Measurements from ENCODE around the gene RAD9A.
A peak's percentile ranks its signal among the peaks of the same experiment; 100 is the strongest.

The RAD9A gene

DNA sequence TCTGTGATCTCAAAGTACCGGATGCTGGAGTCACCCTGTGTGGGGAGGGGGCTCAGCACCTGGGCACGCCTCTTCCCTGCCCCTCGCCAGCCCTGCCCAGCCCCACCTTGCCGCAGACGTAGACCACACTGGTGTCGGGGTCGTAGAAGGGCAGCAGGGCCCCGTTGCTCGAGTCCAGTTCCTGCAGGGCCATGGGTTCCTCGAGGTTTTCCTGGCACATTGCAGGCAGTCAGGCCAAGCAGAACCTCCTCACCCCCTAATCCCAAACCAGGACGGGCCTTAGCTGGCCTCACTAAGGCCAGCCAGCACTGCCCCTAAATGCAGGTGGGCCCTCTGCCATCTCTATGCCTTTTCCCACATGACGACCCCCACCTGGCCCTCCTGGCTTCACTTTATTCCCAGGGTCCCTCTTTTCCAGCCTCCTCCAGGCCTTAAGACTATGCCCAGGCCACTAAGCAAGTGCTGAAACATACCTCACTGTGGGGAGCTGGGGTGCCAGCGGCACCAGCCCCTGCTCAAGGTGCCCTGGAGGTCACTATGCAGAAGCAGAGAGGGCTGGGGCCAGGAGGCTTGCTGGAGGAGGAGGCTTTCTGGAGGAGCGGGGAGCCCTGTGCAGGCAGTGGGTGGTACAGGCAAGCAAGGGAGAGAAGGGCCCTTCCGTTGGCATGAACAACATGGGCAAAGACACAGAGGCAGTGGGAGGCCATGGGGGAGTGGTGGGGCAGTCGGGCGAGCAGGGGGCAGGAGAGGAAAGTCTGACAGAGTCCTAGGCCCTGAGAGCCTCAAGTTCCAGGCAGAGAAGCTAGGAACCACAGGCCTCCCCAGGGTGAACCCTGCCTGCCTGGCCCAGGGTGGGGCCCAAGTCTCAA lies 48.7 kb downstream of the RAD9A start:
- no peak overlapping the region for H3K4me3 ChIP-seq (replicated peaks; ENCODE audit: low read depth, low read length)

DNA sequence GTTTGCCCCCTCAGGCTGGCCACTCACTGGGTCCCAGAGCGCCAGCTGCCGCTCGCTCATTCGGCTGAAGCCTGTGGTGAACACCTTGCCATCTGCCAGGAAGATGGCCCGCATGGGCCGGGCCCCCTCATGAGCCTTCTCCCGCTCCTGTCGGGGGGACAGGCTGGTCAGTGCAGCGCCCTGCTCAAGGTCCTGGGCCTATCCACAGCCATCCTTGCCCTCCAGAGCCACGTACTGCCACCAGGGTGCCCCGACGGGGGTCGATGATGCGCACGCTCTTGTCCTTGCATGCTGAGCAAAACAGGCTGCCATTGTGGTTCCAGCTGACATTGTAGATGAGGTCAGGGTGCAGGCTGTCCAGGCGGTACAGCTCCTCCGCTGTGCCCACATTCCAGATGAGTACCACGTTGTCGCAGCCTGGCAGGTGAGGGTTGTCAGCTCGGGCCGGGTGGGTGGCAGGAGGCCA lies 49.3 kb downstream of the RAD9A start:
- no peak overlapping the region for H3K4me3 ChIP-seq (replicated peaks; ENCODE audit: low read depth, low read length)
- DNase-seq (ENCODE audit: low read depth): no peak
- TF ChIP-seq, protein P1, sequence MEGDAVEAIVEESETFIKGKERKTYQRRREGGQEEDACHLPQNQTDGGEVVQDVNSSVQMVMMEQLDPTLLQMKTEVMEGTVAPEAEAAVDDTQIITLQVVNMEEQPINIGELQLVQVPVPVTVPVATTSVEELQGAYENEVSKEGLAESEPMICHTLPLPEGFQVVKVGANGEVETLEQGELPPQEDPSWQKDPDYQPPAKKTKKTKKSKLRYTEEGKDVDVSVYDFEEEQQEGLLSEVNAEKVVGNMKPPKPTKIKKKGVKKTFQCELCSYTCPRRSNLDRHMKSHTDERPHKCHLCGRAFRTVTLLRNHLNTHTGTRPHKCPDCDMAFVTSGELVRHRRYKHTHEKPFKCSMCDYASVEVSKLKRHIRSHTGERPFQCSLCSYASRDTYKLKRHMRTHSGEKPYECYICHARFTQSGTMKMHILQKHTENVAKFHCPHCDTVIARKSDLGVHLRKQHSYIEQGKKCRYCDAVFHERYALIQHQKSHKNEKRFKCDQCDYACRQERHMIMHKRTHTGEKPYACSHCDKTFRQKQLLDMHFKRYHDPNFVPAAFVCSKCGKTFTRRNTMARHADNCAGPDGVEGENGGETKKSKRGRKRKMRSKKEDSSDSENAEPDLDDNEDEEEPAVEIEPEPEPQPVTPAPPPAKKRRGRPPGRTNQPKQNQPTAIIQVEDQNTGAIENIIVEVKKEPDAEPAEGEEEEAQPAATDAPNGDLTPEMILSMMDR (IDR thresholded peaks at IDR 0.05; ENCODE audit: low read length, missing control alignments): no peak

More for the DNA sequence above, 48.7 kb downstream of the RAD9A start:
- TF ChIP-seq, protein P1 (IDR thresholded peaks at IDR 0.05; ENCODE audit: low read length, missing control alignments): no peak
- no peak for DNase-seq (ENCODE audit: low read depth)

DNA sequence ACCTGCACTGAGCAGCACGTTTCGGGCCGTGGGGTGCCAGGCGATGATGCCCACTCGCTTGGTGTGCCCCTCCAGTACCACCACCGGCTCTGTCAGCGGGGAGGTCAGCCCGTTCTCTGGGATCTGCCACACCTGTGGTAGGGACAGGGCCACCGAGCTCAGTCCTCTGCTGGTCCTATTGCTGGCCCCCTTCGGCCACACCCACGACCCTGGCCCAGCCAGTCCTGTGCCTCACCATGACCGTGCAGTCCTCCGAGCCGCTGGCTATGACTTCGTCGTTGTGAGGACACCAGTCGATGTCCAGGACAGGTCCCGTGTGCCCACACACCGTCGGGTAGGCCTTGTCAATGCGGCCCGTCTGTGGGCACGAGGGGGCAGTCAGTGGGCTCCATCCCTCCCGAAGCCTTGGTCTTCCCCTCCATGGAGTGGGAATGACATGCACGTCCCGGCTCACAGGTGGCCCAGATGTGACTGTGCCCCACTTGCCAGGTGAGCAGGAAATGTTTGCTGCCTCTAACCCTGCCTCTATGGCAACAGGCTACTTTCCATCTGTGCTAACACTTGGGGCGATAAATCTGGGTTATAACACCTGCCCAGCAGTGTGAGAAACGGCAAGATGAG lies 50.1 kb downstream of the RAD9A start:
- H3K4me3 ChIP-seq (replicated peaks; ENCODE audit: low read depth, low read length): no peak overlapping the region
- TF ChIP-seq, protein P1 (IDR thresholded peaks at IDR 0.05; ENCODE audit: low read length, missing control alignments): no peak
- no peak for DNase-seq (ENCODE audit: low read depth)

DNA sequence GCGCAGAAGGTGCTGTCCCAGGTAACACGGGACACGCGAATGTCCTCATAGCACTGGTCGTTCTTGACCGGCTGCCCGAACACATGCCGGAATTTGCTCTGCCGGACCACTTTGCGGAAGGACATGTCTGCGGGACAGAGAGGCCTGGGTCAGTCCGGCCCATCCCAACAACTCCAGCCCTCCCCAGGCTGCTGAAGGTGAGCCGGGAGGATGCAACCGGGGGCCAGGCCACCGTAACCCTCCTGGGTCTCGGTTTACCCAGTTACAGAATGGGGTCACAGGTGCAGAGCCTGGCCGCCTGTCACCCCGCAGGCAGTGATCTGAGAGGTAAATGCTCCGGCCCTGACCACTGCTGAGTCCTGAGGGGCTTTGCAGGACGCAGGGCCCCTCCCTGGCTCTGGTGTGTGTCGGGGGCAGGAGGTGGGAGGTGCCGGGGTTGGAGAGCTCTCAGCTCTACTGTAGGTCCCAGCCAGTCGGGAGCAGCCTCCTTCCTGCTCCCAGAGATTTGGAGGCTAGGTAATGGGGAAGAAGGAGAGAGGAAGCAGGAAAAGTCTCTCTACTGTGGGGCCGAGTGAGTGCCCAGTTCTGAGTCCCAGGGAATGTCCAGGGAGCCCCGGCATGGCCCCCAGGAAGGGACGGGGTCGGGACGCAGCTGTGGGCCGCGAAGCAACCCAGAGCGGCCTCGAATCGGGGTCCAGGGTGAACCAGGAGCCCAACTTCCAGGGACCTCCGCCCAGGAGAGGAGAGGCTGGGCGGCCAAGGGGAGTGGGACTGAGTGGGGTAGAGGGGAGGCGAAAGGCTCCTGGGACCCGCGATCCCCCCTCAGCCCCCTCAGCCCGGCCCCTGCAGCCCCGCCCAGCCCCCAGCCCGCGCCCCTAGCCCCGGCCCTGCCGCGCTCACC lies 51.0 kb downstream of the RAD9A start:
- H3K4me3 ChIP-seq (replicated peaks; ENCODE audit: low read depth, low read length): peak overlapping the region; percentile 84
- TF ChIP-seq, protein P1 (IDR thresholded peaks at IDR 0.05; ENCODE audit: low read length, missing control alignments): no peak
- no peak for DNase-seq (ENCODE audit: low read depth)

DNA sequence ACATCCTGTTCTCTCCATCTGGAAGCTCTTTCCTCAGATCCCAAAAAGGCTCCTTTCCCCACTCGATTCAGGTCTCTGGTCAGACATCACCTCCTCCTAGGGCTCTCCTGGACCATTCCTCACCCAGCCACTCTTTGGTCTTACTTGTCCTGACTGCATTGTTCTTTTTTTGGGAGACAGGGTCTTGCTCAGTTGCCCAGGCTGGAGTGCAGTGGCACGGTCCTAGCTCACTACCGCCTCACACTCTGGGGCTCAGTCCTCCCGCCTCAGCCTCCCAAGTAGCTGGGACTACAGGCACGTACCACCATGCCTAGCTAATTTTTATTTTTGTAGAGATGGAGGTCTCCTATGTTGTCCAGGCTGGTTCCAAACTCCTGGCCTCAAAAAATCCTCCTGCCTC lies 53.7 kb downstream of the RAD9A start:
- H3K4me3 ChIP-seq (replicated peaks; ENCODE audit: low read depth, low read length): no peak overlapping the region
- TF ChIP-seq, protein P1 (IDR thresholded peaks at IDR 0.05; ENCODE audit: low read length, missing control alignments): no peak
- no peak for DNase-seq (ENCODE audit: low read depth)

Measured in fibroblast of pulmonary artery (primary cell).